H7 (cell line): ENCODE results near the gene DNASE2B. TPM values are rescaled to one million over a fixed set of nuclear protein-coding genes. Genes with fewer than 3 reads are reported as not detected.

Source experiments
- DNase-seq: peaks from one replicate; pipeline ENCODE4 v3.0.0; 2012
- H3K27me3 ChIP-seq: 2 replicates; pipeline ENCODE4 v1.6.0; 2011; ENCODE audit warnings: mild to moderate bottlenecking, low read length; ENCODE audit not compliant: control insufficient read depth, insufficient read depth
- H3K36me3 ChIP-seq: replicated peaks from 2 replicates; pipeline ENCODE4 v1.5.1; 2011; ENCODE audit warnings: low read length; ENCODE audit not compliant: control insufficient read depth, insufficient read depth
- H3K4me3 ChIP-seq: 2 replicates; pipeline ENCODE4 v1.5.1; 2011; ENCODE audit warnings: low read depth, mild to moderate bottlenecking, control low read depth, low read length, moderate library complexity; ENCODE audit not compliant: insufficient read depth
- total RNA-seq: library from RNA; depleted of rRNA; stranded (reverse); fragments of >200 nt; shearing (Covaris generic); gene quantifications from 2 replicates; pipeline ENCODE4 v1.2.3, GENCODE V29; 2014; rRNA removed

Gene DNASE2B
- total RNA-seq = 0.38 TPM in 1 of 2 replicates, not detected in the other

- DNase-seq = no peak
- H3K4me3 ChIP-seq = no peak within 1 kb of the TSS
- H3K27me3 ChIP-seq = no peaks in the 10 kb centered on the region
- H3K36me3 ChIP-seq = no peaks in the 10 kb centered on the region
Observed at GRCh38 chr1:84398175-84399155, at the start of gene DNASE2B. Gene DNASE2B, plus strand, starts transcription at chr1:84398484. Its CDS starts 81 bp downstream, at chr1:84398565.

- H3K36me3 ChIP-seq = no peaks in the 10 kb centered on the region
Observed at GRCh38 chr1:84348759-84349158, 49.5 kb upstream of the DNASE2B start.

GRCh38 chr1:84350104-84350503, 48.2 kb upstream of the DNASE2B start:
- DNase-seq = no peak
- Histone ChIP-seq H3K36me3 (no peaks in the 10 kb centered on the region), H3K27me3 (no peaks in the 10 kb centered on the region), H3K4me3 (no peak overlapping the region)

More at GRCh38 chr1:84348759-84349158, 49.5 kb upstream of the DNASE2B start:
- H3K4me3 ChIP-seq = no peak overlapping the region
- no peak for DNase-seq
- H3K27me3 ChIP-seq = no peaks in the 10 kb centered on the region

- no peaks in the 10 kb centered on the region for H3K27me3 ChIP-seq
- no peak for DNase-seq
- no peaks in the 10 kb centered on the region for H3K36me3 ChIP-seq
Observed at GRCh38 chr1:84350550-84350949, 47.7 kb upstream of the DNASE2B start.

GRCh38 chr1:84352298-84353106, 45.8 kb upstream of the DNASE2B start:
- H3K27me3 ChIP-seq = no peaks in the 10 kb centered on the region
- no peak for DNase-seq
- no peak overlapping the region for H3K4me3 ChIP-seq
- no peaks in the 10 kb centered on the region for H3K36me3 ChIP-seq

More at GRCh38 chr1:84350550-84350949, 47.7 kb upstream of the DNASE2B start:
- H3K4me3 ChIP-seq = no peak overlapping the region

GRCh38 chr1:84353695-84354094, 44.6 kb upstream of the DNASE2B start:
- no peak for DNase-seq

GRCh38 chr1:84355556-84355955, 42.7 kb upstream of the DNASE2B start:
- DNase-seq = no peak

More at GRCh38 chr1:84353695-84354094, 44.6 kb upstream of the DNASE2B start:
- no peaks in the 10 kb centered on the region for H3K36me3 ChIP-seq
- no peak overlapping the region for H3K4me3 ChIP-seq
- H3K27me3 ChIP-seq = no peaks in the 10 kb centered on the region

GRCh38 chr1:84356881-84357280, 41.4 kb upstream of the DNASE2B start:
- Histone ChIP-seq H3K36me3 (no peaks in the 10 kb centered on the region), H3K4me3 (no peak overlapping the region), H3K27me3 (no peaks in the 10 kb centered on the region)
- no peak for DNase-seq

More at GRCh38 chr1:84355556-84355955, 42.7 kb upstream of the DNASE2B start:
- no peaks in the 10 kb centered on the region for H3K36me3 ChIP-seq
- H3K4me3 ChIP-seq = no peak overlapping the region
- no peaks in the 10 kb centered on the region for H3K27me3 ChIP-seq

- Histone ChIP-seq H3K4me3 (no peak overlapping the region), H3K27me3 (no peaks in the 10 kb centered on the region), H3K36me3 (no peaks in the 10 kb centered on the region)
- DNase-seq = no peak
Observed at GRCh38 chr1:84358695-84359094, 39.6 kb upstream of the DNASE2B start.

GRCh38 chr1:84360316-84360715, 38.0 kb upstream of the DNASE2B start:
- Histone ChIP-seq H3K36me3 (no peaks in the 10 kb centered on the region), H3K27me3 (no peaks in the 10 kb centered on the region), H3K4me3 (no peak overlapping the region)
- DNase-seq = no peak

- no peak overlapping the region for H3K4me3 ChIP-seq
- H3K36me3 ChIP-seq = no peaks in the 10 kb centered on the region
- no peak for DNase-seq
- H3K27me3 ChIP-seq = no peaks in the 10 kb centered on the region
Observed at GRCh38 chr1:84361796-84362195, 36.5 kb upstream of the DNASE2B start.

GRCh38 chr1:84363019-84363418, 35.3 kb upstream of the DNASE2B start:
- H3K36me3 ChIP-seq = no peaks in the 10 kb centered on the region
- DNase-seq = no peak
- no peaks in the 10 kb centered on the region for H3K27me3 ChIP-seq

GRCh38 chr1:84363622-84364021, 34.7 kb upstream of the DNASE2B start:
- Histone ChIP-seq H3K27me3 (no peaks in the 10 kb centered on the region), H3K4me3 (no peak overlapping the region), H3K36me3 (no peaks in the 10 kb centered on the region)
- no peak for DNase-seq

More at GRCh38 chr1:84363019-84363418, 35.3 kb upstream of the DNASE2B start:
- H3K4me3 ChIP-seq = no peak overlapping the region
